Astrocyte of the cerebellum (primary cell): ENCODE results near the gene IPO11.
"Not testable (repeated sequence)": the region's sequence is repeated elsewhere in the genome, so short reads cannot be mapped to it uniquely, and the experiment has no call there.

Source experiments
- DNase-seq: peaks from one replicate; pipeline ENCODE4 v3.0.0-alpha.2; 2011; ENCODE audit warnings: low read depth
- H3K4me3 ChIP-seq: 2 replicates; pipeline ENCODE4 v1.5.1; 2011; ENCODE audit warnings: mild to moderate bottlenecking, low read depth, low read length, moderate library complexity
- in situ Hi-C: cut with HindIII; loops from 2 replicates; pipeline ENCODE4 v1.10.0; 2017; ENCODE audit warnings: low sequenced_read_pairs
- TF ChIP-seq, protein P1 (sequence below): IDR thresholded peaks from 2 replicates; pipeline ENCODE4 v1.5.1; 2012; ENCODE audit warnings: low read length, low read depth, moderate library complexity, mild to moderate bottlenecking; ENCODE audit errors: missing control alignments

IPO11 gene

DNA sequence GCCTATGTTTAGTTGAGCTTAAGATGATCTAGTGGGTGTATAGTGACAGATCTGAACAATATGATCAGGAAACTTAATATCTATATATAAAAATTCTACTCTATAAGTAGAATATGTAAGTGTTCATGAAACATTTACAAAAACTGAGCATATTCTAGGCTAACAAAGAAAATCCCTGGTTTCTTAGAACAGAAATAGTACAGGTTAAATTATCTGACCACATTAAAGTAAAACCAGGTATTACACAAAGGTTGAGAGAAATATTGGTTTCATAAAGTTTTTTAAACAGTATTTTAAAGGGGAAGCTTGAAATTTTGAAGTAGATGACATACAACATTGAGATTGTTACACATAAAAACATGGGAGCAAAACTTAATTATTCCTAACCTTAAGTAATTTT, 205.4 kb downstream of the IPO11 start:
- in situ Hi-C loops = no loop called here
- no peak for DNase-seq
- no peak overlapping the region for H3K4me3 ChIP-seq
- TF ChIP-seq, protein P1, sequence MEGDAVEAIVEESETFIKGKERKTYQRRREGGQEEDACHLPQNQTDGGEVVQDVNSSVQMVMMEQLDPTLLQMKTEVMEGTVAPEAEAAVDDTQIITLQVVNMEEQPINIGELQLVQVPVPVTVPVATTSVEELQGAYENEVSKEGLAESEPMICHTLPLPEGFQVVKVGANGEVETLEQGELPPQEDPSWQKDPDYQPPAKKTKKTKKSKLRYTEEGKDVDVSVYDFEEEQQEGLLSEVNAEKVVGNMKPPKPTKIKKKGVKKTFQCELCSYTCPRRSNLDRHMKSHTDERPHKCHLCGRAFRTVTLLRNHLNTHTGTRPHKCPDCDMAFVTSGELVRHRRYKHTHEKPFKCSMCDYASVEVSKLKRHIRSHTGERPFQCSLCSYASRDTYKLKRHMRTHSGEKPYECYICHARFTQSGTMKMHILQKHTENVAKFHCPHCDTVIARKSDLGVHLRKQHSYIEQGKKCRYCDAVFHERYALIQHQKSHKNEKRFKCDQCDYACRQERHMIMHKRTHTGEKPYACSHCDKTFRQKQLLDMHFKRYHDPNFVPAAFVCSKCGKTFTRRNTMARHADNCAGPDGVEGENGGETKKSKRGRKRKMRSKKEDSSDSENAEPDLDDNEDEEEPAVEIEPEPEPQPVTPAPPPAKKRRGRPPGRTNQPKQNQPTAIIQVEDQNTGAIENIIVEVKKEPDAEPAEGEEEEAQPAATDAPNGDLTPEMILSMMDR = no peak

DNA sequence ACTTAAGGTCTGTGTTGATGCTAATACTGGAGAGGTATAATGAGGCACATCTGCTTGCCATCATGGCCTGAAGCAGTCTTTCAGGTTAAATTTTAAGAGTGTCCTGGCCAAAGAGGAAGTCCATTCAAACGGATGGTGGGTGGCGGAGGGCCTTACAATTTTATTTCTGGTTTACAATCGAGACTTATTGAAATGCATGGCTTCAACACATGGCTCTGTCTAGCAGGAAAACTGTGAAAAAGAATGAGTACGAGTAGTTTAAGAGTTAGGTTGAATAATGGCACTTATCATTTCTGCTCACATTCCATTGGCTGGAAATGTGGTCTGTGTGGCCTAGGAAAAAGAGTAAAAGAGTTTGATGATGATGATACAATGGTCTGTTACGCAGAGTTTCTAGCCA, 208.2 kb downstream of the IPO11 start:
- no peak for DNase-seq
- H3K4me3 ChIP-seq = no peak overlapping the region
- TF ChIP-seq, protein P1 = no peak
- in situ Hi-C loops = no loop called here

DNA sequence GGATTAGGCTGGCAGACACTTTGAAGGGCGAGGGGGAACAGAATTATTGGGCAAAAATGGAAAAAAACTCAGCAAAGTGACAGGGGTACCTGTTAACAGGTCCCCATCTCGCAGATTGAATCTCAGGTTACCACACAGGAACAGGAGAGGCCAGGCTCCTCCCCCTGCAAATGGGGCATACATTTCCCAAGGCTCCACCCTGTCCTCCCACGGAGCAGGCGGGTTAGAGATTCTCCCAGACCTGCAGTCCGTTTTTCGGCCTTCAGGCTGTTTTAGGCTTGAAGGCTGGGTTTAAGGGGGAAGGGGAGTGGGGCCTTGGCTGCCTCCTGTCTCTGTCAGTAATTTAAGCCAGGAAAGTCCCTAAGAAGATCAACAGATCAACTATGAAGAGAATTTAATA, 208.7 kb downstream of the IPO11 start:
- in situ Hi-C loops = no loop called here
- DNase-seq = no peak
- TF ChIP-seq, protein P1 = no peak
- no peak overlapping the region for H3K4me3 ChIP-seq

DNA sequence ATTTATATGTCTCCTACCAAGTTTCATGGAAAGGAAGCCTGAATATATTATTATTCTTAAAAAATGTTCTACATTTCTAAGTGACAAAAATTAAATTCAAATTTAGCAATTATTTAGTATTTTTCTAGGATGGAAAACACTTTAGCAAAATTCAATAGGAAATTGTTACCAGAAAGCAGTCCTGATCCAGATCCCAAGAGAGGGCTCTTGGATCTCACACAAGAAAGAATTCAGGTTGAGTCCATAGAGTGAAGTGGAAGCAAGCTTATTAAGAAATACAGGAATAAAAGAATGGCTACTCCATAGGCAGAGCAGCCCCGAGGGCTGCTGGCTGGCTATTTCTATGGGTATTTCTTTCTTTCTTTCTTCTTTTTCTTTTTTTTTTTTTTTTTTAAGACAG, 210.7 kb downstream of the IPO11 start:
- TF ChIP-seq, protein P1 = no peak
- DNase-seq = no peak
- H3K4me3 ChIP-seq = no peak overlapping the region
- in situ Hi-C loops = no loop called here

- in situ Hi-C loops = not testable (repeated sequence)
Measured at GRCh38 chr5:62624436-62624835, 211.9 kb downstream of the IPO11 start.

DNA sequence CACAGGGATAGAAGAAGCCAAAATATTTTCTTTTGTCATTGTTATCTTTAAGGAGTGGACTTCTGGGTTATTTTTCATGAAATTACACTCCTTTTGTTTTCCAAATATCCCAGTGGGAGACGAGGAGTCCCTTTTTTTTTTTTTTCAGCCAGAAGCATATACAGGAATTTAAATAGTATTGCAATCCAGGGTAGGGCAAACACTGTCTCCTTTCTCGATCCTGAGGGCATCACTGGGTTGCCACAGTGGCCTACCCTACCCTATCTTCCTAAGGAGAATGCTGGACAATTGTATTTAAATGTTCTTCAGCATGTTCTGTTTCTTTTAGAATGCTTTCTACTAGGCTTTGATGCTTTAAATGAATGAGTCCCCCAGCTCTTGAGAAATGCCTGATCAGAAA, 214.0 kb downstream of the IPO11 start:
- H3K4me3 ChIP-seq = no peak overlapping the region
- DNase-seq = no peak
- in situ Hi-C loops = no loop called here
- TF ChIP-seq, protein P1 = no peak

More at GRCh38 chr5:62624436-62624835, 211.9 kb downstream of the IPO11 start:
- H3K4me3 ChIP-seq, DNase-seq: not testable (repeated sequence)

GRCh38 chr5:62627121-62627520, 214.6 kb downstream of the IPO11 start:
- TF ChIP-seq, protein P1 = no peak
- no peak overlapping the region for H3K4me3 ChIP-seq
- DNase-seq = no peak
- in situ Hi-C loops = no loop called here
